Measurements from ENCODE around the gene SLAMF8.

SLAMF8 gene

DNA sequence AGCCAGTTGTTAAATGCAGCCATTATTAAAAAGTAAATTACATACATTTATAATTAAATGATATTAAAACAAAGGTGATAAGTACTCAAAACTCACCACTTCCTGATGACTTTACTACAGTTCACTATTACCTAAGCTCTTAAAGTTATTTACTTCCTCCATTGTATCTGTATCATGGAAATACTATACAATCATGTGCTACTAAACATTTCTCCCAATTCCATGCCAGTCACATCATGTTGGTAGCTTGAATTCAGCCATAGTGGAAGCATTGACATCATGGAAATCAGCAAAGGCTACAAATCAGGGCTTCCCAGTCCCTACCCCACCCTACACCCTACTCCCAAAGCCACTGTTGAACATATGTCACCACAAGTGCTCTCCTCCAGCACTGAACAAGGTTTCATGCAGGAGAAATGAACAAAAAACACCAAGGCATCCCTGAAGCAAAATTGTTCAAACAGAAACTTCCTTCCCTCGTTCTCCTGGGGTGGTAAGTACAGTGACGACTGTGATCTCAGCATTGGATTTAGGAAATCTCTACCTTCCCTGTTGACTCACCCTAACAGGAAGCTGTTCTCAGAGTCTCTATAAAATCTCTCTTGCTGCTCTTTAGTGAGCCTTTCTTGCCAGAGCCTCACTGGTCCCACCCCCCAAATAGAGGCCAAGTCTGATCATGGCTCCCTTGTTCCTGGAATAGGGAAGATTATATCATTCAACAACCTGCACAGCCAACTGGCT lies 23.1 kb downstream of the SLAMF8 start:
- no peak for DNase-seq

DNA sequence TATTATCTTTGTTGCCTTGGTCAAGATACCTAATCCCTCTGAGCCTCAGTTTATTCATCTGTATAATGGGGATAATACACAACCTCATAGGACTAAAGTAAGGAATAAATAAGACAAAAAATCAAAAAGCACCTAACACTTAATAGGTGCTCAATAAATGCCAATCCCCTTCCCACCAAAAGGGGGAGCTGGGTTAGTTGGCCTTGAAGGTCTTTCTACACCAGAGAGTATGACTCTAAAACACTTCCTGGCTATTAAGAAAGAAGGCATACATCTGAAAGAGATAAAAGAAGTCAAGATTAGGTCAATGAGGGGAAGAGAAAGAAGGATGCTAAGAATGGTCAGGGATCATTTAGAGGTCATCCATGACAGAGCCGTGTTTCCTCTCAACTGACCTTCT lies 24.7 kb downstream of the SLAMF8 start:
- DNase-seq = no peak

DNA sequence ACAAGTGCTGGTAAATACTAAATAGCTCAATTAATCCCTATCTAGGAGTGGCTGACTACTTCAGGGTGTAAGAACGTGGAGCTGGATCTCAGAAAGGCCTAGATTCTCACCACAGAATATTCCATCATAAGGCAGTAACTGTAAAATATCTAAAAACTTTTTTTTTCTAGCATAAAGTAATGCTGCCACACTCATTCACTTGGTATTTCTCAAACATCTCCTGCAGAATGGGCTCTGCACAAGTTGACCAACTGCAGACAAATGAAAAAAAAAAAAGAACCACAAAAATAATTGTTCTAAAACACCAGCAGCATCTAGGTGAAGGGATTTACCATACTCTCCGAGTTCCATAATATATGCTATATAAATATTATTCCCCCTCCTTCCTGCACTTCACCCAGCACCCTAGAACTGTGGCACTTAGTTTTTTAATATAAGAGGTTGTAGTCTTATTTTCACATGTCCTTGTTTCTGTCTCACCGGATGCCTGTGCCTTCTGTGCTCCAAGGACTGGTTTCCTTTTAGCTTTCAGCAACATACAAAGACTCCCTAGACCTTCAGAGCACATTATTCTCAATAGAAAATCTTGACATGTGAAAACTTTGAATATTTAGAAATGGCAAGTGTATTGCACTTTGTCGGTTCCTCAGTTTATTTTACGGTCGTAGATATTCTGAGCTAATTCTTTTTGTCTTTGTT lies 26.9 kb downstream of the SLAMF8 start:
- DNase-seq = peak; percentile 43

DNA sequence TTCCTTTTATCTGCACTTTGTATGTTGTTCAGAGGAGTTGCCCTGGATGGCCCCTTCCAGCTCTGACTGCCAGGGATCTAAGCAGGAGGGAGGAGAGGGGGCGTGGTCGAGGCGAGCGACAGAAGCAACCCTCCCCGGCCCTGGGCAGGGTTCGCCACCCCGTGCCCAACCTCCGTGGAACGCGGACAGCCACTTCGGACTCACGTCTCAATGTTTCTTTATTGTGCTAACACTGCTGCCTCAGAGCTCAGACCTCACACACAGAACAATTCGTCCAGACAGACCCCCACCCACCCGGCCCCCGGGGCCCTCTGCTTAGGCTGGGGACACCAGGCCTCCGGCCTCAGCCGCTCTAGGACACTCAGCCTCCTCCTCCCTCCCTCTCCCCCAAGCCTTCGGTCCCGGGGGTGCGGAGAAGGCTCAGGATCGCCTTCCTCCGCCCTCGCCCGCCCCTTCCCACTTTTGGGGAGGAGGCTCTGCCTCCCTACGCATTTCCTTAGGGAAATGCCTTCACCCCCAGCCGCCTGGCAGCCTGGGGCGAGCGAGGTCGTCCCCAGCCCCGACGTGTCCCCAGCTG lies 27.5 kb downstream of the SLAMF8 start:
- DNase-seq = peak; percentile 43

DNA sequence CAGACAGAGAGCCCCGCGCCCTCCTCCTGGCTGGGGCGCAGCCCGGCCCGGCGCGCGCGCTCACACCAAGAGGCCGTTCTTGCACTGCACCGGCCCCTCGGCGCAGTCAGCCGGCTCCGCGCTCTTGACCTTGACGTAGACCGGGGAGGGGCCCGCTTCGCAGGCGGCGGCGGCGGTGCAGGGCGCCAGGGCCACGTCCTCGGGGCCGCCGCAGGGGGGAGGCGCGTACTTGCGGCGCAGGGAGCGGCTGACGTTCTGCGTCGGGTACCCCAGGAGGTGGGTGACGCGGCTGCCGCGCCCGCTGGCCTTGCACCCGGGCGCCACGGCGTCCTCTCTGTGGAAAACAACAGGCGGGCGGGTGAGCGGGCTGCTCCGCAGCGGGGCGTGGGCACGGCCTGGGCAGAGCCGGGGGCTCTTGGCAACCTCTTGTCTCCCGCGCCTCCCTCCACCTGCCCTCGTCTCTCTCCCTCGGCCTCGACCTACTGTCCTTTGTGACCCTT lies 28.1 kb downstream of the SLAMF8 start:
- peak; percentile 54 for DNase-seq

DNA sequence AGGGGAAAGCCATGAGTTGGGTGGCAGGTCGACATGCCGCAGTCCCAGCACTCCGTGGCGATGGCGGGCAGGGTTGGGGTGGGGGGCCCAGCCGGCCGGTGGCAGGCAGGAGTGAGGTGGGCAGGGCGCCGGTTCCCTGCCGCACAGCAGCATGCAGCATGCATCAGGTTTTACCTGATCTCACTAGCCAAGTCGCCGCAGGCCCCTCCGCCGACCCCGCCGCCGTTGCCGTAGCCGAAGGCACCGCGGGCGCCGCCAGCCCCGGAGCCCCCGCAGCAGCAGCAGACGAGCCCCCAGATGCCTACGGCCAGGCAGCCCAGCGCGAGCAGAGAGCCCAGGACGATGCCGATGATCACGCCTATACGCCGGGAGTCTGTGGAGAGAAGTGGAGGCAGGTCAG lies 29.0 kb downstream of the SLAMF8 start:
- no peak for DNase-seq

DNA sequence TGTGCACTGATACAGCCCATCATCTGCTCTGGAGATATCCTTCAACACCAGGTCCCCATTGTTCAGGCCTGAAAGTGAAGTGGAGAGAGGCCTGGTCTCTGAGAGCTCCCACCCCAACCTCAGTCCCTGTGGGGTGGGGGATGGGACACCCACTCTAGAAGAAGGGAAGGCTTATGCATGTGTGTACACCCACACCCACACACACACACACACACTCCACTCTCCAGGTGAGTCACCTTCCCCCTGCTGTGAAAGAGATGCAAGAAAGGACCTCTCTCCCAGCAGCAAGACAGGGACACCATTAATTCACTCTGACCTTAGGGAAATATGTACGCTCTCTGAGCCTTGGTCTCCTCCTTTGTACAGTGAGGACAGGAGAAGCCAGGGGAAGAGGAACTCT lies 29.9 kb downstream of the SLAMF8 start:
- no peak for DNase-seq

DNA sequence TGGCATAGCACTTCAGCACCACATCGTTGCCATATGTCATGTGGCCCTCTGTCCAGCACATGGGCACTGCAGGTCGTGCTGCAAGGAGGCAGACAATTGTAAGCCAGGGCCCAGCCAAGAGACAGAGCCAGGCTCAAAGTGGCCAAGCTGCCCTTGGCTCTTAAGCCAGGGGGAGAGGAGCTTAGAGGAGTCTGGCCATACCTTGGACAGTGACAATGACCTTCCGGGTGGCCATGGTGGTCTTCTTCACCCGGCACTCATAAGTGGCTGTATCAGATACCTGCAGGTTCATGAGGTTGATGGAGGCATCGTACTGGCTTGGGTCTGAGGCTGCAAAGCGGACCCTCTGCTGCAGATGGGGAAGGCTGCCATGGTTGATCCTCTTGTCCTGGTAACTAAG lies 31.2 kb downstream of the SLAMF8 start:
- no peak for DNase-seq

DNA sequence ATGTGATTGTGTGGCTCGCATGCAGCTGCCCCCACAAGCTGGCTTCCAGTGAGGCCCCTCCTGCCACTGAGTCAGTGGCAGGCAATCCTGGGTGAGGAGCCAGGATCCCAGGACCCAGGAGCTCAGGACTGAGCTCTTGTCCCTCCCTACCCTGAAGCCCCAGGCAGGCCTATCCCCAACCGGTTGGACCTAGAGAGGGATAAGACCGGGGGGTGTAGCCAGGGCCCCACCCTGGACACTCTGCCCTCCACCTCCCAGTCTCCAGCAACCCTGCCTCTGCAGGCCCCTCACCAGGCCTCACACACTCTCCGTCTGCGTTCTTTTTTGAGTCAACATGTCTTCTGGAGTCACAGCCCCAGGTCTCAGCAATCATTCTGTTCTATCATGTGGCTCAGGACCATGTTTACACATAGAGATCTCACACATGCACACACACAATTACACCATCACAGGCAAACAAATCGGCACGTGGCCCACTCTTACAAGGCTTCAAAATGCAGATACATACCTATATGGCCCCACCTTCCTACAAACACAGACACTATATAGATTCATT lies 33.2 kb downstream of the SLAMF8 start:
- no peak for DNase-seq

DNA sequence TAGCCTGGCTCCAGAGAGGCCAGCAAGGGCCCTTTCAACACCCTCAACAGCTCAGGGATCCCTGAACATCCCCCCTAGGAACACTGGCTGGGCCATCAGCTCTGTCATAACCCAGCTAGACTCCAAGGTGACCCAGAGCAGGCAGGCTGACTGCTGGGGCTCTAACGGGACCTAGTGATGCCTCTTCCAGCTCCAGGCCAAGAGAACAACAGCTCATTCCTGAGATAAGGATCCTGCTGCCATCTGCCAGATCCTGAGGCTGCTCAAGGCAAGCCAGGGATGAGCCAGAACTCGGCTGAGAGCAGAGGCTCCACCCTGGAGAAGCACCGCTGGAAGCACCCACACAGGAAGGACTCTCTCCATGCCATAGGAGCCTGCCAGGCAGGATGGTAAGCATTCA lies 33.8 kb downstream of the SLAMF8 start:
- DNase-seq = no peak

DNA sequence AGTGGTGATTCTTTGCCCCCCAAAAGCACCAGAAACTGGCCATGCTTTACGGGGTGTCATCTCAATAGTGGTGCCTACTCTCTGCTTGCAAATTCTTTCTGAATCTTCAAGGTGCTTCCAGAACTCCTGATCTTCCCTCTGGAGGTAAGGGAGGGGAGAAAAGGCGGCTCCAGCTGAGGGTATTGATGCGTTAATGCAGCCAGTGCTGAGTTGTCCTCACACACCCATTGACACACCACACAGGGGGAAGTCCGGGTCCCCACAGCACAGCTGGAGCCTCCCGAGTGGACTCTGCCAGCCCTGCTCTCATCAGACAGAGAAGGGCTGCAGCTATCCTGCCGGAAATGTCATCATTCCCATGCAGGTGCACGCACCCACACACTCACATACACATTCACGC lies 34.5 kb downstream of the SLAMF8 start:
- DNase-seq = no peak

DNA sequence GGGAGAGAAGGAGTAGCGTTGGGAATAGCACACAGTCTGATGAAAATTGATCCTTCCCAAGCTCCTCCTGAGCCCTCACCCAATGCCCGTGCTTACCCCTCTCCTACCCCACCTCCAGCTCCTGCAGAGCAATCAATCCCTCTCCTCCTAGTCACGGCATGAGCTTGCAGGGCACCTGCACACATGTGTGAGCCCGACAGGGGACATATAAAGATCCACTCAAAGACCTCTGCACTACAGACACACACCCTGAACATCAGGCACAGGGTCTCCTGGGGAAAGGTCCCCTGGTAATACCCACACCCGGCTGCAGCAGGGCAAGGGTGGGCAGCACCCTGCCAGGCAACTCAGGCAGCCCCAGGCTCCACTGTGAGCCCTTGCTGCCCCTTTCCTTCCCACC lies 35.4 kb downstream of the SLAMF8 start:
- no peak for DNase-seq

DNA sequence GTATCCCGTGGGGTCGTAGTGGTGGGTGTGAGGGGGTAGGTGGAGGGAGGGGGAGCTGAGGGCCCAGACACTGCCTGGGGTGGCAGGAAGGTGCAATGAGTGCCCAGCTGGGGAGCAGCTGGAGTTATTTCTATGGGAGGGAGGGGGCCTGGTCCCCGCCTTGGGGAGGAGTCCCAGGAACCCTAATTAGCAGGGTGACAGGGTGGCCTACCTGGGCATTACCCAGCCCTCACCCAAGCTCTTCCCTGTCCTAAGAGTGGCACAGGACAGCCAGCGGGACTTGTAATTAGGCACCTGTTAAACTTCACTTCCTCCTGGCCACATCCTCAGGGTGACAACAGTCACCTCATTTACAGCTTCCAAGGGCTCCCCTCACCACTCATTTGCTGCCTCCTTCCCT lies 35.9 kb downstream of the SLAMF8 start, which contains the start of gene VSIG8:
Gene VSIG8 (minus strand): TSS at position 101 of the 400 bp plus-strand sequence. CDS start 136 bp downstream, outside the sequence.
- no peak for DNase-seq

DNA sequence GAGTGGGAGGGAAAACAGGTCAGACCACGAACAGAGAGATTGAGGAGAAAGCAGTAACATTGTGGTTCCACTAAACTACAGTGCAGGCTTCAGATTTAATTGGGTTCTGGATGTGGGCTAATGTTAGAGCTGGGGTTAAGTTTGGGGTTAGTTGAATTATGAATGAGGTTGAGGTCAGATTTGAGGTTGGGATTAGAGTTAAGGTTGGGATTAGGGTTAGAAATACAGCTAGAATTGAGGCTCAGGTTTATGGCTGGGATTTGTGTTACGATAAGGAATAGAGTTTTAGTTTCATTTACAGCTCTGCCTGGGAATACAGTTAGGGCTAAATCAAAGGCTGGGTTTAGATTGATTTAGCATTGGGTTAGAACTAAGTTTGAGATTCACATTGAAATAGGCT lies 37.6 kb downstream of the SLAMF8 start:
- no peak for DNase-seq

DNA sequence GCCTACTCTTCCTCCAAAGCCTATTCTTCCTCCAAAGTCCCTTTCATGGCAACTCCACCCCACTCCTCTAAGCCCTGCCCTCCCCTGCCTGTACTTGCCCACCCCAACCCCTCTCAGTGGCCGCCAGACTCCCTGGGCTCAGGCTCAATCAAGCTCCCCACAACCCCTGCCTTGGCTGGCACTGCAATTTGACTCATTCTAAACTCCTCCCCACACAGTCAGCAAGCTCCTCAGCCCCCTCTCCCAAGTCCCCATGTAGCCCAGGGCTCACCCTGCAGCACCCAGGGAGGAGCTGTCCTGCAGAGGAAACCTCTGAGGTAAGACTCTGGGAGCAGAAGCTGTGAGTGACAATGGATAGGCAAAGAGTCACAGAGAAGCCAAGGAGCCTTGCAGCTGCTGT lies 39.4 kb downstream of the SLAMF8 start:
- DNase-seq = no peak

DNA sequence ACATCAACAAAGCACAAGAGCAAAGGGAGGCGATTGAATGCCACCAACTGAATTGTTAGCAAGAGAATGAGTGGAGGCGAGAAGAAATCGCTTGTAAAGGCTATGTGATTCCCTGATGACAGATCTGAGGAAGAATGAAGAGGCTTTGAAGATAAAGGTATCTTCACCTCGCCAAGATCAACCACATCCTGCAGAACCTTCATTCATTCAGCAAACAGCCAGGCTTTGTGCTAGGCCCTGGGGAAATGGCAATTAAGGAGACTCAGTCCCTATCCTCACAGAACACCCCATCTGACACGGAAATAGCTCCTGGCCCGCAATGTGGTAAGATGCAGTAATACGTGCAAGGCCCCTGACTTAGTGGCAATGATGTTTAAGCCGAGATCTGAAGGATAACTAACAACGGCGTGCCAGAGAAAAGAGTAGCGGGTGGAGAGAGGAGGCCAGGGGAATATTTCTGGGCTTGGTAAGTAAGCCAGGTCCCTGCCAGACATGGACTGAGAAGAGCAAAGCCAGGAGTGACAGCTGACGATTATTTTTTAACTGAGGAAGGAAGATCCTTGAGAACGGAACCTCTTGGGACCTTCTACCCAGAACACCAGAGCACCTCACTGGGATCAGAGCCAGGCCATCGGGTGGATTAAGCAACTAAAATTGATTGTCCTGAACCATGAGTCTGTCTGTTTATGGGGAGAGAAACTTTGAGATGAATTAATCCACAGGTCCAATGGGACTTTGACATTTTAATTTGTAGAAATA lies 40.4 kb downstream of the SLAMF8 start:
- no peak for DNase-seq

DNA sequence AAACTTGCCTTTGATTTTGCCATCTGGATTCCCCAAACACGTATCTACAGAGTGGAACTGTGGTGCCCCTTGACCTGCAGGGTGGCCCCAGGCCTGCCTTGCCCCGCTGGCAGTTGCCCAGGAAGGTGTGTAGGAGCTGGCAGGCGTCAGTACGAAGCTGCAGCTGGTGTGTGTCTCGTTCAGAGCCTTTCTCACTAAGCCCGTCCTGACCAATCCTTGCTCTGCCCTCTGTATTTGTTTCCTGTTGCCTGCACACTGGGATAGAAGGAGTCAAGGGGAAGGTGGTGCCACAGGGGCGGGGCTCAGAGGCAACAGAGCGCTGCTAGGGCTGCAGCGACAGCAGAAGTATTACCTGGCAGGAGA lies 41.0 kb downstream of the SLAMF8 start:
- DNase-seq = peak; percentile 24

DNA sequence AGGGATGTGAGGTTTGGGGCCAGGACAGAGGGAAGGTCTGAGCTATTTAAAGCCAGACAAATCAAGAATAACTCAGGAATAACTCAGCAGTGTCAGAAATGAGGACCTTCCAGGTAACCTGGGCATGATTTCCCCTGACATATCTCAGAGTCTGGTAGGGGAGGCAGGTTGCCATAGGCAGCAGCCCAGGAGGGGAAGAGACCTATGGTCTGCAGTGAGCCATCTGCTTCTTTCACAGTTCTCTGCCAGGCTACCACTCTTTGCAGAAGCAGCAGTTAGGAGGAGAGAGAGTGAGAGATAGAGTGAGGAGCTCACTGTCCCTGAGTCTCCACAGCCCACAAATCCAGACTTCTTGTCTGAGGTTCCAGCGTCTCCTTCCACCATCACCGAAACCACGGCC lies 42.1 kb downstream of the SLAMF8 start:
- DNase-seq = no peak

DNA sequence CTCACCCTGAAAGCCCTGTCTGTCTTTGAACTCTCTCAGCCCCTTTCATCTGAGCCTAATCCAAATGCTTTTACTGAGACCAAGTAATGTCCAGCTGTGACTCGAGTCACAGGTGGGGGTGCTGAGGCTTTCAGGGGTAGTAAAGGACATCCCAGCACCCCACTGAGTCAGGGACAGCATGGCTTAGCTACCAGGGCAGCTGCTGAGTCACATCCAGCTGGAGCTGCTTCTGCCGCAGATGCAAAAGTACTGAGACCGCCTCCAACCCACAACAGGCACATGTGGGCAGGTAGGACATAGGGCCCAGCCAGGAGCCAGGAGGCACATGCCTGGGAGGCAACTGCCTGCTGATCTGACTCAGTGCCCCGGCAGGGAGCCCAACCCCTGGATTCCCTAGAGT lies 42.5 kb downstream of the SLAMF8 start:
- no peak for DNase-seq

DNA sequence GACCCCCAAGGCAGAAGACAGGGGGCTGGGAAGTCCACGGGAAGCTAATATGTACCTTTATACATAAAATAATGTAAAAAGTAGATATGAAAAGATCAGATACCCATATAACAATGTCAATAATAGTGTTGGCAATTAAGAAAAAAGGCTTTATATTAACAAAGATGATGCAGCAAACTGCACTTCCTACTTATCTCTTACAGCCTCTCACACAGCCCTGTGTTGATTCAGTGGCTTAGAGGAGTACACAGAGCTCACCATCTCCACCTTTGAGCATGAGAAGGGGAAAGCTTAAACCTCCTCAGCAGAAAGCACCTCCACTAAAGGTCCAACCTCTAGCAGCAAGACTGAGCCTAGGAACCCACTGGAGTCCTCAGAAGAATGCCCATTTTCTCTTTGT lies 42.9 kb downstream of the SLAMF8 start:
- DNase-seq = no peak

DNA sequence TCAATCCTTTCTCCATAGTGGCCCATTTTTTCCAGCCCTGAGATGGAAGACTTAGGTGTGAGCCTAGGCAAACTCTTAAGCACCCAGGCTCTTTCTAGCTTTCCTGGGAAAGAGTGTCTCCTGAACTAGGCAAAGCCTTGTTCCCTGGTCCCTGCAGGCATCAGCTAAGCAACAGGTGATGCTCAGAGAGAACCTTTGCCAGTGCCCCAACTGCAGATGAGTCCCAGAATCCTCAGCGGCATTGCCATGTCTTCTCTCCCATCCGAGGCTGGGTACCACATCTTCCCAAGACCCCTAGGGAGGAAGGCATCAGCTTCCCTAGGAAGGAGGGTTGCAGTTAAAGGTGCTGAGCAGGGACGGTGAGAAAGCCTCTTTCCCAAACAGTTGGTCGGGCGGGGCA lies 44.0 kb downstream of the SLAMF8 start:
- no peak for DNase-seq

DNA sequence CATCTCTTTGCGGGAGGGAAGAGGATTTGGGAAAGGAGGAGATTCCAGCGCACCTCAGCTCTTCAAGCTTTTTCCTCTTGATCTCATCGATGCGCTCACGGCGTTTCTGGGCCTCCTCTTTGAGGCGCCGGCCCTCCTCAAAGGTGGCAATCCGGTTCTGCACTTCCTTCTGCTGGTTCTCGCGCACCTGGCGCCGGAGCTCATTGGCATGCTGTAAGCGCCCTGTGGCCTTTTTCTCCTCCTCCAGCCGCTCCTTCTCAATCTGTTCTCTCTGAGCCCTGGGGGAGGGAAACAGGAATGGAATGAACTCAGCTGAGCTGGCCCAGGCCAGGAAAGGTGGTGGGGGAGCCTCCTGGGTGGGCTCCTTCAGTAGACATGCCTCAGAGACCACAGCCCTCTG lies 46.2 kb downstream of the SLAMF8 start:
- no peak for DNase-seq

DNA sequence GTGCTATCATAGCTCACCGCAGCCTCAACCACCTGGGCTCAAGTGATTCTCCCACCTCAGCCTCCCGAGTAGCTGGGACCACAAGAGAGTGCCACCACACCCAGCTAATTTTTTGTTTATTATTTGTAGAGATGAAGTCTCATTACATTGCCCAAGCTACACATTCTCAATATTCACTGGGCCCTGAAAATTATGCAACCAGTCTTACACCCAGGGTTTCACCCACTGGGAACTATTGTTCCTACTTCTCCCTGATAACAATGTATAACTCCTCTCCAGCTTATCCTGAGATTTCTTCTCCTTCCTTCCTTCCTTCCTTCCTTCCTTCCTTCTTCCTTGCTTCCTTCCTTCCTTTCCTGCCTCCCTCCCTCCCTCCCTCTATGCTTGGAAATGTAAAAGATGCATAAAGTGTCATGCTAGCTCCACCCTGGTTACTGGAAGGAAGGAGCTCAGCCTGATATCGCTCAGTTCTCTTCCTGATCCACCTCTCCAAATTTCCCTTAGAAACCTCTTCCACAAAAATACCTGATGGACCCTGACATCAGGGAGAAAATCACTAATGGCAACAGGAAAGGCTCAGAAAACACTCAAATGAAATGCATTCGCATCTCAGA lies 47.0 kb downstream of the SLAMF8 start:
- no peak for DNase-seq
